Sciatic nerve (tissue), 2 donors: Measurements from ENCODE around the gene CMTM8. TPM values are rescaled to one million over a fixed set of nuclear protein-coding genes. Genes with fewer than 3 reads are reported as not detected.

Experiments used
- ATAC-seq: fragments of 200-7000 bp; cut with Tn5 transposase; one replicate; pipeline ENCODE4 v1.9.1; 2020; ENCODE audit warnings: mild to moderate bottlenecking, moderate library complexity
- DNase-seq: peaks from one replicate; pipeline ENCODE4 v3.0.0-alpha.2; 2020; ENCODE audit warnings: low spot score
- intact Hi-C: fragments of 100-400 bp; cut with DNase I; formaldehyde crosslinking; loops from one replicate; pipeline ENCODE4 v1.14.2; 2022
- total RNA-seq: library from RNA; stranded (reverse); fragmentation: NEBNext Ultra II Directional; extraction: Animal tissue kit (Norgen Biotek cat#: 25700); gene quantifications from one replicate; pipeline ENCODE4 v1.2.1, GENCODE V29; 2021
- donor health status: DM: no; HTN: no; CAD: no.
- donor health status: DM: no; HTN: no; CAD: no.

Gene CMTM8
- total RNA-seq, 1 donor from 2014 or later: 7.6 TPM

DNA sequence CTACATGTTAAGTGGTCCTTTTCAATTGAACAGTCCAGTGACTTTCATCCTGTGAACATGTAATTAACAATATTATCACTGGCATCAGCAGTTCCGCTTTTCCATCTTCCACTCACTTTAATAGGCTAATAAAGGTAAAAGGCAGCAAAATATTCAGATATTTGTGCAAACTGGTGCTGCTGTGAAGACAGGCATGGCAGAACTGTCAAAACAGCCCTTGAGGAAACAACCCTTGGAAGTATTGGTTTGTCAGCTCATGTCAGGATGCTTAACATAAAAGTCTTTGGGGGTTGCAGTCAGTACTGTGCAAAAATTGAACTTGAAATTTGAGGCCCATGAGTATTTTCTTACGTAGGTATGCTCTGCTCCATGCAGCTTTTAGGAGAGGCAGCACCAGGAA lies 81.1 kb downstream of the CMTM8 start:
- intact Hi-C loops: no loop called here
- no peak for DNase-seq
- no peak for ATAC-seq

DNA sequence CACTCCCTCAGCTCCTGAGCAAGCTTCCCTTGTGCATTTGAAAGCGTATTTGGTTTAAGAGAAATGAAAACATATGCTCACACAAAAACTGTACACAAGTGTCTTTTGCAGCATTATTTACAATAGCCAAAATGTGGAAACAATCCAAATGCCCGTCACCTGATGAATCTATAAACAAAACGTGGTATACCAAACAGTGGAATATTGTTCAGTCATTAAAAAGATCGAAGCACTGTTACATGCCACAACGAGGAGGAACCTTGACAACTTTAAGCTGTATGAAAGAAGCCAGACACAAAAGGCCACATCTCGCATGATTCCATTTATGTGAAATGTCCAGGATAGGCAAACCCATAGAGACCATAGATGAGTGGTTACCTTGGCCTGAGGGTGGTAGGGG lies 81.6 kb downstream of the CMTM8 start:
- no peak for ATAC-seq
- no peak for DNase-seq
- intact Hi-C loops: no loop called here

DNA sequence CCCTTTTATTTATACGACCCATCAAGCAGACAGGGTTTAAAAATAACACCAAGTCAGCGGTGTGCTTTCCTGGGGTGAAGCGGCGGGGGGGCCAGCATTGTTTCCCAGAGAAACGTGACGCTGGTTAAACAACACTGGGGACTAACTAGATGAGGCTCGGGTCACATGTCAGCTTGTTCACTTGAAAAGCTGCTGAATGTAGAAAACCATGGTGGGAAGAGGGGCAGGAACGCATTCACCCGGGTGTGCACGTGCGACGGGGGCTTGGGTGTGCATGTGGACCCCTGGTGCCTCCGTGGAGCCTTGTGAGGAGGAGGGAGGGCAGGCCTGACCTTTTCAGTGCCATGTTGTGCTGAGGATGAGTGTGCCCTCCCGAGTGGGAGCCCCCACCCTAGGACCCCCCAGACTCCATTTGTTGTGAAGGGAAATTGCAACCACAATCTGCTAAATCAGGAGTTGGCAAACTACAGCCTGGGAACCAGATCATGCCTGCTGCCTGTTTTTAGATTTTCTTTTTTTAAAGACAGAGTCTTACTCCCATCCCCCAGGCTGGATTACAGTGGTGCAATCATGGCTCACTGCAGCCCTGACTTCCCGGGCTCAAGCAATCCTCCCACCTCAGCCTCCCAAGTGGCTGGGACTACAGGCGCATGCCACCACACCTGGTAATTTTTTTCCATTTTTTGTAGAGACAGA lies 82.8 kb downstream of the CMTM8 start:
- ATAC-seq: no peak
- DNase-seq: no peak
- intact Hi-C loops: no loop called here

DNA sequence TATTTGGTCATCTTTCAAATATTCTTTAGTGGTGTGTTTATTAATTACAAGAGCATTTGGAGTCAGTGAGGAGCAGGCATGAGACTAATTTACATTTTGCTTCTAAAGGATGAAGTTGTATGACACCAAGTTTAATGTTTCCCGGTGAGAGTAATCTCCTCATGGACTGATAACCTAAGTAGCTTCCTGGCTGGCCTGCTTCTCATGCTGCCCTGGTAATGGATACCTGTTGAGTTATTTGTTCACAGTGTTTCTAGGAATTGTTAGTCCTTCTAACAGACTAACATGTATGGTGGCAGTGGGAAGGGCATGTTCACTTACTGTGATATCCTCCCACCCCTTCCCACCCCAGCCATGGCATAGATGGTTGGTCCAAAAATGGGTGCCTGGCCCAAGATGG lies 83.8 kb downstream of the CMTM8 start:
- intact Hi-C loops: no loop called here
- no peak for DNase-seq
- ATAC-seq: no peak

DNA sequence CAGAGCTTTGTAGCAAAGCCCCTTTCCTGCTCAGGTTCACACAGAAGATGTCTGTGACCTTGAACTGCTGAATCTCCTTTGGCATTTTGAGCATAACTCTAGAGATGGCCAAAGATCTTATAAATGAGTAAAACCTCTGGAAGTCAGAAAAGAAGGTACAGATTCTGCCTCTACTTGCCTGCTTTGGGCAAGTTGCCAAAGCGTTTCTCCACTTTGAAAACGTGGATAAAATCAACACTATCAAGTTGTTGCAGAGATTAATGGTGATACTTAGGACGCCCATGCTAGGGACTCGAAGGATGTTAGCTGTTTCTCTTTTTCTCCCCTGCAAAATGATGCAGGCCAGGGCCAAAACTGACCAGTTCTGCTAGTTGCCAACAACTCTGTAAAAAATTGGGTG lies 85.1 kb downstream of the CMTM8 start:
- ATAC-seq: no peak
- intact Hi-C loops: no loop called here
- no peak for DNase-seq

DNA sequence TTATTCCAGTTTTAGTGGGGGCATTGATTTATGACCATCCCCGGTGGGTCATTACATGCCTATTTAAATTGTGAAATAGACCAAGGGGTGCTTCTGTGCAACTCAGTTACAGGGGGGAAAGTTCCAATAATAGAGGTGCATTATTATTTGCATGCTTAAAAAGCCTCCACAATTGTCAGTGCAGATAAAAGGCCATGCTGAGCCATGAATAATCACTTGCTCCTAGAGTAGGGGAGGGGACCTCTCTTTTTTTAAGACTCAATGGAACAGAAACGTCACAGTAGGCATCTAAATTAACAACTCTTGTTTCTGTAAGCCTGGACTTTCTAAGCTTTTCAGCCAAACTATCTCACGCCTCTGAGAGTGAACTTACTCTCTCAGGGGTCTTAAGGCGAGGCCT lies 86.7 kb downstream of the CMTM8 start:
- ATAC-seq: no peak
- DNase-seq: no peak
- intact Hi-C loops: no loop called here

DNA sequence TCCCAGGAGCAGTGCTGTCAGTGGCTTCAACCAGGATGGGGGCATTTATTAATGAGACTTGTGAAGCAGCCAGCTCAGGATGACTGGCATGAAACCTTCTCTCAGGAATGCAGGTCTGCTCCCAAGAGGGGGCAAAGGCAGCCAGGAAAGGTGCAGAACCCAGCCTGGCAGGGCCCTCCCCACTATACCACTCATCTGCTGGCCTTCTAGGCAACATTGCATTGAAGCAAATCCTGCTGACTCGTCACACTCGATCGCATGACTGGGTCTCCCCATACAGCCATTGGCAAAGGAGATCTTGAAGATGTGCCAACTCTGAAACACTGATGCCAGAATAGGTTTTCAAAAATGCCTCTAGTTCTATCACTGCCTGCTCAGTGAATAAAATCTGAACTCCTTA lies 87.4 kb downstream of the CMTM8 start:
- no peak for DNase-seq
- ATAC-seq: no peak
- intact Hi-C loops: no loop called here

DNA sequence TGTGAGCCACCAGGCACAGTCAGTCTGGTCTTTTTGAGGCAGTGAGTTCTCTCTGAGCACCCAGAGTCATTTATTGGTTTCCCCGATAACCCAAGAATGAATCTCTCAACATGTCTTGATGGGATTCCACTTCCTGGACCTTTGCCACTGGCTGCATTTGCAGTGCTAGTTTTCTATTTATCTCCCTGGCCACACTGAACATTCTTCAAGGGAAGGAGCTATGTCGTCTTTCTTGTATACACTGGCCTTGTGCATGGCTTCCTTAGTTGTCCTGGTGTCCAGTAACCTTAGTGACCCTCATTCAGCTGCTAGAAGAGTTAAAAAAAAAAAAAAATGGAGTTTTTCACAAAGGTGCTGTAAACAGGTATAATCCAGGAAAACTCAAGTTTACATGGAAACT lies 88.3 kb downstream of the CMTM8 start:
- DNase-seq (no peak), ATAC-seq (no peak)
- intact Hi-C loops: no loop called here

DNA sequence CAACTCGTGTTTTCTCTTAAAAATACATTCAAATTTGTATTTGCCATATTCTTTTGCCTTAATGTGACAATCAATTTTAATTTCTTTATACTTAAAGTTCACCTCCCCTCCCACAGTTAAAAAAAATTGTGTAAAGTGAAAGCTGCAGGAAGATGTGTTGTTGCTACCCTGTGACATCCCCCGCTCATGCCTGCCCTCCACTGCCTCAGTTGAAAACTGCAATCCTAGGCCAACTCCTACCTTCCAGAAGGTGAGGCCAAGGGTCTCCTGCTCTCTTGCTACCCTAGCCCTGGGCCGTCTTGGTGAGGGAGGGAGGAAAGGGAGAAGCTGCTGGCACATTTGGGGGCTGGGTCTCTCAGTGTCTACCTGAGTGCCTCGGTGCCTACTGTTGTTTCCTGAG lies 96.2 kb downstream of the CMTM8 start:
- intact Hi-C loops: no loop called here
- DNase-seq (no peak), ATAC-seq (no peak)

DNA sequence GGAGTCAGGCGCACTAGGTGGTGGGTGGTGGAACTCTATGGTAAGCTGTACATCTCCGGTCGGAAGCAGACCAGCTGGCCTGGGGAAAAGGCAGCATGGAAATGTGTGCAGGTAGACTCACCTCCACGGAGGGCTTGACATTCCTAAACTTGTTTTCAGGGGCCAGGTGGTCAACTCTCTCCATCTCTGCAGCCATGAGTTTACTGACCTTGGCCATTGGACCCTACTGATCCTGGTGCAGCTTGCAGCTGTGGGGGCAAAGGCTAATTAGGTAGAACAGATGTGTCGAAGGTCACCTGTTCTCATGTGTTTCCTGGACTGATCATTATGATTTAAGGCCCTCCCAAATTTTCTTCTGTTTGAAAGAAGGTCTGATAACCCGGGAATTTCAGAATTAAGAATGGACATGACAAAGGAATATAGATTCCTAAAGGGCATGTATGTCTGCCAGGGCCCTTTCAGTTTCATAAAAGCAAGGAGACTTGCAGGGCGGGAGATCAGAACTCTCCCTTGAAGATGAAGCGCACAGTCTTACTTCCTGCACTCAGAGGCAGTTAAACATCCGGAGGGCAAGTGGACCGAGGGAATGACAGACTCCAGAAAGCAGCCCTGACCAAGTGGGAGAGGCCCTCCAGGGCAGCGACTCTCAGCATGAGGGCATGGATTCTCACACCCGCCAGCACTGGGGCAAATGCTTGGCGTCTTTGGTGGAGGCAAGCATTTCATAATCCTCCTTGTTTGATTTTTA lies 97.1 kb downstream of the CMTM8 start:
- ATAC-seq (no peak), DNase-seq (no peak)
- intact Hi-C loops: no loop called here

DNA sequence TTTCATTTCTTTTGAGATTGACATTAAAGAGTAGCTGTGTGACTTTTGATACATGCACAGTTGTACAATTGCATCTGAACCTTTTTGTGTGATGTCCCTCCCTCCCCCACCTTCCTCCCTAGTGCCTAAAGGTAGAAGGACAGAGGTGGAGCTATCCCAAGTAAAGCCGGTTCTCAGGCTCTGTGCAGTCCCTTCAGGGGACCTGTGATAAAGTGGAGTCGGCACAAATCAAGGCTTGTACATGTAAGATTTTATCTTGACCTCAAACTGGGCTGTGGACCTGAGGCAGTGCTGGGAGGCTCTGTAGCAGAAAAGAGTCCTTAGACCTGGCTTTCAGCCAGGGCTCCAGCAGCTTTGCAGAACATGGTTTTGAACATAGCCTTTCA lies 97.6 kb downstream of the CMTM8 start:
- intact Hi-C loops: no loop called here
- ATAC-seq (no peak), DNase-seq (no peak)

DNA sequence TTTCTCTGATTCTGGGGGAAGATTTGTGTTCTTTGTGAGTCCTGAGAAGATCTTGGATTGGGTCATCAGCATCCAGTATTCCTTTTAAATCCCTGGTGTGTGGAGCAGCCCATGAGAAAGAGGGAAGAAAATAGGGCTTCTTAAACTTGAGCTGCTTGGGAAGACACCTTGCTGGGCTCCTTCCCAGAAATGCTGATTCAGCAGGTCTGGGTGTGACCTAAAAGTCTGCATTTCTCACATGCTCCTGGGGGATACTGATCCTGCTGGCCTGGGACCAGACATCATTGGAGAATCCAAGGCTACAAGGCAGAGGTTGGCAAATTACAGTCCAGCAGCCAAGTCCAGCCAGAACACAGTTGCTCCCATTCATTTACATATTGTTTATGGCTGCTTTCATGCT lies 99.0 kb downstream of the CMTM8 start:
- ATAC-seq (no peak), DNase-seq (no peak)
- intact Hi-C loops: no loop called here

DNA sequence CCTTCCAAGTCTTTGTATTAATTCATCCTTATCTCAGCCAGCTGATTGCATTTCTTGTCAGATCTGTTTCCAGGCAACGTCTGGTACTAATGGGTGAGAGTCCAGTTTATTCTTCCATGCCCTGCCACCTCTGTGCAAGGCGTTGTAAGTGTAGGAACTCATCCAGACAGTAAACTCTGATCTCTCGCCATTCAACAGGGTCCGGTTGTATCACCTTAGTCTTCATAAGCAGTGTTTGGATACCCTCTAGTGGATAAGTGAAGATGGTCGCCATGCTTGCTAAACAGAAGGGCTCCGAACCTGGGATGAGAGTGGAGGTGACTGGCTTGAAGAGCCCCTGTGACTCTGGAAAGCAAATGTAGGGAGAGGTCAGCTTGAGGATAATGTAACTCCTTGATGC lies 101.6 kb downstream of the CMTM8 start:
- intact Hi-C loops: no loop called here
- DNase-seq (no peak), ATAC-seq (peak; percentile 89)

DNA sequence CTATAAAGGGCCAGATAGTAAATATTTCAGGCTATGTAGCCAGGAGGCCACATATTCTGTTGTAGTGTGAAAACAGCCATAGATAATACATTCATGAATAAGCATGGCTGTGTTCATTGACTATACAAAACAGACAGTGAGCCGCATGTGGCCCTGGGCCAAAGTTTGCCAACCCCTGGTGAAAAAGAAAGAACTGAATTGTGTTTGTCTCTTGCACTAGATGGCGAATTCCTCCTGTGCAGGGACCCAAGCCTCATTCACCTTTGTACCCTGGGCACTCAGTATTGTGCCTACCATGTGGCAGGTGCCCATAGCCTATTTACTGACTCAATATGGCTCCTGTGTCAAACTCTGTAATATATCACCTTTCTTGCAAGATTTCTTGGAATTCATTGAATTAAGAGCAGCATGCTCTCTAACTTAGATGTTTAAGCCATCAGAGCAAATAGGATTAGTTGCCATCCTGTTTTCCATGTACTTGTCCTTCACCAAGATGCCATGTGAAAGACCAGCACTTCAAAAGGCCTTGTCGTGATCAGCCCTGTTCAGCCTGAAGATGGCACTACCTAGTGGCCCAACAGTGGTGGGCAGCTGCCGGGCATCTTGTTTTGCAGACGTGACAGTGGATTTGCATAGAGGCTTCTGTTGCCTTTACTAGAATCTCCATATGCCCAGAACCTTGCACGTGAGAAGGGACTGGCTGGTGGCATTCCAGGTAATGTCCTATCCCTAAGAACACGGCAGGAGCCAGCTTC lies 102.3 kb downstream of the CMTM8 start:
- no peak for DNase-seq
- ATAC-seq: no peak
- intact Hi-C loops: no loop called here

DNA sequence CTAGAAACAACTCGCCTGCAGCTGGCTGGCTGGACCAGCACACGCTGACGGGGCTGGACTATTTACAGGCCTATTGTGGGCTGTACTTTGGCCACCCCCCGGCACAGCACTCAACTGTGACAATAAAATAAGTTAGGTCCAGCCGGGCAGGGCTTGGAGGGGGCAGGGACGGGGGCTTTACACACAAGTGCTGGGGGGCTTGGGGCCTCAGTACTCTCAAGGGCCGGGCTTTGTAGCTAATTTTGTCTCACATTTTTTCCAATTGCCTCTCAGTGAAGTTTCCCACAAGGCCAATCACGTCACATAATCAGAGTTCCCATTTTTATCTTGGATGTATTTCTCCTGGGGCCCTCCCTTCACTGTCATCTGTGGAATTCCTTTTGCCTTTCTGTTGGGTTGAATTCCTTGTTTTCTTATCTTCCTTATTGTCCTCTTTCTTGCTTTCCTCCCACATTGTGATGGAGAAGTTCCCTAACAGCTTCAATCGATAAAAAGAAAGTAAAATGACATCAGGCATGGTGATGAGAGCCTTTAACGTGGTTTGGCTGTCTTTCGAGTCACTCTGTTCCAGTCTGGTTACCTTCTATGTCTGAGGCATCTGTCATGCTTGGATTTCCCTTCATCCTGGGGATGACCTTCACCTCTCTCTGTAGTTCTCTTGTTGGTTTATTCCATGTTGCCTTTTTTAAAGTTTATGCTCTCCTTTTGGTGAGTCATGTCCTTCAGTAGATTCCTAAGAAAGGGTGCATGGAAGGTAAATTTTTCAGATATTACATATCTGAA lies 109.1 kb downstream of the CMTM8 start:
- intact Hi-C loops: no loop called here
- ATAC-seq (peak; percentile 81), DNase-seq (no peak)

DNA sequence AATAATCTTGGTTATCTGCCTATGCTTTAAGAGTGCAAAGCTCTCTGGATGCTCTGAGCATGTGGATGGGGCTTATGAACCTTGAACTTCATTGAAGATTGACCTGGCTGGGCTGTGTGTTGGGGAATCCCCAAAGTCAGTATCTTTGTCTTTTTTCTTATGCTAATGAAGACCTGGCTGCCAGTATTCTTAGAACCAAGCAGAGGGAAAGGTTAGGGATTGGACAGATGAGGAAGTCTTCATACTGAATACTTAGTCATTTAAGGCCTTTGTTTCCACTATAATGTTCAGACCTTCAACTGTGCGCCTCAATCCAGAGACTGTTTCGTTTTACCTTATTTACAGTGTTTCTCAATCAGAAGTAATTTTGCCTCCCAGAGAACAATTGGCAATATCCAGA lies 110.7 kb downstream of the CMTM8 start:
- no peak for ATAC-seq
- intact Hi-C loops: no loop called here
- no peak for DNase-seq

DNA sequence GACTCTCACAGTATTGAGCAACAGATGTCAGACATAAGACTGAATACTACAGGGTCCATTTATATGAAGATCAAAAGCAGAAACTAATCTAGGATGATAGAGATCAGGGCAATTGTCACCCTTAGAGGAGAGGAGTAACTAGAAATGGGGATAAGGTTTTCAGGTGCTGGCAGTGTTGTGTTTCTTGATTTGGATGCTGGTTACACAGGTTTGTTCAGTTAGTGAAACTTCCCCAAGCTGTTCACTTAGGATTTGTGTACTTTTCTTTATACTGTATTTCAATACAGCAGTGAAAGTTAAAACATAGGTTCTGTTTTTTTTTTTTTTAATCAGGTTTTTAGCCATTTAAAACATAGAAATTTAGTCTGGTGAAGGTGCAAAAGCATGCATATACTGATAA lies 114.1 kb downstream of the CMTM8 start:
- DNase-seq (no peak), ATAC-seq (no peak)
- intact Hi-C loops: no loop called here

DNA sequence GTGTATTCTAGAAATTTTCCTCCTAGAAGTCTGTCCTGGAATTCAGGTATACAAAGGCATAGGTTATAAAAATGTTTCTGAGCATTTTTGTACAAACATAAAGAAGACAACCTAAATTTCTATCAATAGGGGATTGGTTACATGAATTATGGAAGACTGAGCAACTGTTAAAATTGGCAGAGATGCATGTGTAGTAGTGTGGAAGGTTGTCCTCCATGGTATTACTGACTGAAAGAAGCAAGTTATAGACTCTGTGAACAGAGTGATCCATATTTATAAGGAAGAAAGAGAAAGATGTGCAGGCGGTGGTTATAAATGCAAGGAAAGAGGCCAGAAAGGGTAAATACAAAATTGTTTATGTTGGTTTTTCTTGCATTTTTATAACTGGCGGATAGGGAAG lies 114.9 kb downstream of the CMTM8 start:
- DNase-seq (no peak), ATAC-seq (no peak)
- intact Hi-C loops: no loop called here

DNA sequence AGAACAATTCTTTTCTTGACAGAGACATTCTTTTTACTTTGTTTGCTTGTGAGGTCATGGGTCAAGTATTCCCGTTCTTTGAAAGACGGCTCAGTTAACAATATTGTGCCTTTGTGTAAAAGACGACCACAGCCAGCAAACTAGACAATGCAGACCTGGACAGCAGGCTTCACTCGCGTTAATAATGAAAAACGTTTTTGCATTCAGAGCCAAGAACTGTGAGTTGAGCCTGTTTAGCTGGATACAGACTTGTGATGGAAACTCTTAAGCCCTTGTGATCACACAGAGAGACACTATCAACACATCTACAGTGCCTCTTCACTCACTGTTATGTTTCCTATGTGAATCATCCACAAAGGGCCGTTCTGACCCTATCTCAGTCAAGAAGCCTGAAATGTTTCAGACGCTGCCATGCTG lies 115.9 kb downstream of the CMTM8 start:
- ATAC-seq (no peak), DNase-seq (no peak)
- intact Hi-C loops: no loop called here
